ENCODE measurements around the gene CALM1.

The CALM1 gene

DNA sequence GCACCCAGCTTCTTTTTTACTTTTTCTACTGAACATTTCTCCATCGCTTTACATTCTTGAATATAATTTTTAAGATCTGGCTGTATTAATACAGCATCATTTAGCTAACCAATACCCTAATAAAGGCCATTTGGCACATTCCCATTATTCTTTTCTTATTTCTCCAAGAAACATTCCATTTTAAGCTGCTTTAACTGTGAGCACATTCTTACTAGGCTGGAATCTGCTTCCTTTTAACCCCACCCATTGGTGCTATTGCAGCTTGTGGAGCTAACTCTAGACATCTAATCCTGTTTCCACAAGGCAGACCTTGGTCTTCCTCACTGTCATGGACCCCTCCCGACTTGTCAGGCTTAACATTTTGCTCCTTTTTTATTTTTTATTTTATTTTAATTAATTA, 15.2 kb downstream of the CALM1 start:
- DNase-seq: no peak

DNA sequence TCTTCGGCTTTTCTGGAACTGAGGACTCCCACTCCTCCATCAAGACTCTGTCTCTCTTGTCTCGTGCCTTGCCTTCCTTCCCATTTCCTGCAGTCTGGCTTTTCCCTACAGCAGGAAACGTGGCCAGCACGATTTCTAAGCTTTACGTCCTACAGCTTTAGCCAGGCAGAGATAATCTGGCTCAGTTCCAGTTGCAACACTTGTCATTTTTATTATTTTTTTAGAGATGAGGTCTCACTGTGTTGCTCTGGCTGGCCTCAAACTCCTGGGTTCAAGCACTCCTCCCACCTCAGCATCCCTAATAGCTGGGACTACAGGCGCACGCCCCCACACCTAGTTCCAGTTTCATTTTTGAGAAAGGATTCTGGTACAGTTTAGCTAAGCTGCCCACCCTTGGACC, 19.9 kb downstream of the CALM1 start:
- DNase-seq: no peak

DNA sequence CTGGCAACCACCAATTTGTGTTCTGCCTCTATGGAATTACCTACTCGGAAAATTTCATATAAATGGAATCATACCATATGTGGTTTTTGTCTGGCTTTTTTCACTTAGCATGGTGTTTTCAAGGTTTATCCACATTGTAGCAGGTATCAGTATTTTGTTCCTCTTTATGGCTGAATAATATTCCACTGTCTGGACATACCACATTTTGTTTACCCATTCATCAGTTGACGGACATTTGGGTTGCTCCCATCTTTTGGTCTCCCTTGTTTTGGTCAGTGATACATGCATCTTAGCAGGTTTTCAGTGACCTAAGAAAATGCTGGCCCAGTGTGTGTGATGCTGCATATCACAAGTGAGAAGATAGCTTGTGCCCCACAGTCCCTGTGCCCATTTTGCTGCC, 21.2 kb downstream of the CALM1 start:
- DNase-seq: no peak

DNA sequence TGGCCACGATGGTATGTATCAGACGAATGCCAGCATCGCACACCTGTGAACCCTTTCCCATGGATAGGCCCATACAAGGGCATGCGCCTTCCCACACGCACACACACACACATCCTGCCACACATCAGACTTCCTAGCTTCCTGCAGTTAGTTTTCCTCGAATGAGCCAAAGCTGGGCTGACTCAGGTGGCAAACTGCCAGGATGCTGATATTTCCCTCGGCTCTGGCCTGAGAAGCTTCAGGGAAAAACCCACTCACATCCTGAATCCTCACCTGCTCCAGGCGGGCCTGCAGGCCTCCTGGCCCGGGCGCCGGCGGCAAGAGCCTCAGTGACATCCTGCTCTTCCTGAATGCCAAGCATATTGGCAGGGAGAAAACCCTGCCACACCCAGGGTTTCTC, 22.4 kb downstream of the CALM1 start:
- no peak for DNase-seq

DNA sequence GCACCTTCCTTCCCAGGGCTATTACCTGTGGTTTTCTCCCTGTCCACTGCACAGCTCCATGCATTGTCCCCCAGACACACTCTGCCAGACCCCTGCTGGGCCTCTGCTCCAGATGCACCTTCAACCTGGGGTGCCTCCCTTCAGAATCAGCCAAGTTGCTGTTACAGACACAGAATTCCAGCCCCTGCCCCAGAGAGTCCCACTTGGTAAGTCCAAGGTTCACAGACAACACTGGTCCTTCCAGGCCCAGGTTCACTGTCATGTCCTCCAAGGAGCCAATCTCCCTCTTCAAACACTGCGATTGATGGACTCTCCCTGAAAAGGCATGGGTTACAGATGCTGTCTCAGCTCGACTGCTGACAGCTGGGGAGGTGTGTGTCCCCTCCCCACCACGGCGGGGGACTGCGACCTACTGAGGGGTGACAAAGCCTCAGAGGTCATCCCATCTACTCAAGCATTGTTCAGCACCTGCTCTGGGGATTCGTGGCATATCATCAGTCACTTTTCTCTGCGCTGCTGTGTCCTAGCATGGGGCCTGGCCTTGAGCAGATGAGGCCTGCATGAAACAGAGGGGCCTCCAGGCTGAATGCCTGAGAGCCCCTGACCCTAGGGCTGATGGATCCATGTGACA, 24.3 kb downstream of the CALM1 start:
- no peak for DNase-seq

DNA sequence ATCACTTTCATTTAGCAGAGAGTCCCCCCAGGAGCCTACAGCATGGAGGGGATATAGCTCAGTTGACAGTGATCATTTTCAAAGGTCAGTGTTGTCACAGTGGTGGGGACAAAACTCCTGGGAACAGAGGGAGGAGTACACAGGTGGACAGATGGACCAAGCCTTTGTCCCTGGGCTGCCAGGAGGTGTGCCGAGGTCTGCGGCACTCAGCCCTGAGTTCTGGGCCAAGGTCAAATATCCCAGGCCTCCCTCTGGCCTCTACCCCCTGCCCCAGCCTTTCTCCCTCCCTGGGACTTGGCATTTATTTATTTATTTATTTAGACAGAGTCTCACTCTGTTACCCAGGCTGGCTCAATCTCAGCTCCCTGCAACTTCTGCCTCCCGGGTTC, 24.8 kb downstream of the CALM1 start:
- no peak for DNase-seq

DNA sequence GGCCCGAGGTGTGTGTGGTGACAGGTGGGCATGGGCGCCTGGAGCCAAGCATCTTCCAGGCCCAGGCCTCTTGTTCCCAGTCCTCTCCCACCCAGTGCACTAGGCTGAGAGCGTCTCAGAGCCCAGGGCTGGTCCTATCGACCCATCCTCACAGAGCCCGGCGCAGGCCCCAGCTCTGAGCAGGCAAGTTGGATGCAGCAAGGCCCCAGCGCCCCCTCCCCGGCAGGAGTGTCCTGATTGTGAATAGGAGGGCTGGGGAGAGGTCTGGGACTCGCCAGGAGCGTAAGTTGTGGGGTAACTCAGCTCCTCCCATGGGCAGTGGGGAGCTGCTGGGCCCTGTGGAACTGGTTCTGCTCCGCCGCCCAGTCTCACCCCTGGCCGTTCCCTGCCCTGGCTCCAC, 26.3 kb downstream of the CALM1 start:
- no peak for DNase-seq

DNA sequence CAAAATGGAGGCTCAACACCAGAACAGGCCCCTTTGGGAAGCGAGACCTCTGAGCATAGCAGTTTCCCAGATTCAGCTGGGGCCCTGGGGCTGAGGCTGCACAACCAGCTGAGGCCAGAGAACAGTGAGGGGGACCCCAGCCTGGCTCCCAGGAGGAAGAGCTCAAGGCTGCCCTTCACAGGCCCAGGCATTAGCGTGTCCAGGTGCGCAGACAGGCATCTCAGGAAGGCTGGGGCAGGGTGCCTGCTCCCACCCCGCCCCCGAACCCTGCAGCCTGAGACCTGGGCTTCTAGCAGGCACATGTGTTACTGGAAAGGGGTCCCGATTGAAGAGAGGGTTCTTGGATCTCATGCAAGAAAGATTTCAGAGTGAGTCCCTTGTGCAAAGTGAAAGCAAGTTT, 27.2 kb downstream of the CALM1 start:
- DNase-seq: no peak

DNA sequence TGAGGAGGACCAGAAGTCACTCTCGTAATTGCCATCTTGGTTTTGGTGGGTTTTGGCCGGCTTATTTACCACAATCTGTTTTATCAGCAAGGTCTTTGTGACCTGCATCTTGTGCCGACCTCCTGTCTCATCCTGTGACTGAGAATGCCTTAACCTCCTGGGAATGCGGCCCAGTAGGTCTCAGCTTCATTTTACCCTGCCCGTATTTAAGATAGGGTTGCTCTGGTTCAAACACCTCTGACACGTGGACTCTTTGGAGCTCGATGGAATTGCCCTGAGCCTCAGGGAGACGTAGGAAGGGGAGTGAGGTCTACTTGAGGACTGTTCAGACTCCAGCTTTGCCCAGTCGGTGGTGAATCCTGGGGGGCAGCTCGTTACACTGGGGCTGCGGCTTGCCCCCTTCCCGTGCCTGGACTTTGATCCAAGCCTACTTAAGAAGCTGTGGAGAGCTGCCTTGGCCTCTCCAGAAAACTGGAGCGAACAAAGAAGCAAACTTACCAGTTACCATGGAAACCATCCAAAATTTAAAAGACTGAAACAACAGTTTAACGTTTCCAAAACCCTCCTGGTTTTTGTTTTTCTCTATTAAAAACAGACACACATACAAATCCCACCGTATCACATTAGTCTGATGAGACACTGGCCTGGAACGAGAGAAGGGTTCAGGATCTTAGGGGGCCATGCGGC, 28.0 kb downstream of the CALM1 start:
- no peak for DNase-seq

DNA sequence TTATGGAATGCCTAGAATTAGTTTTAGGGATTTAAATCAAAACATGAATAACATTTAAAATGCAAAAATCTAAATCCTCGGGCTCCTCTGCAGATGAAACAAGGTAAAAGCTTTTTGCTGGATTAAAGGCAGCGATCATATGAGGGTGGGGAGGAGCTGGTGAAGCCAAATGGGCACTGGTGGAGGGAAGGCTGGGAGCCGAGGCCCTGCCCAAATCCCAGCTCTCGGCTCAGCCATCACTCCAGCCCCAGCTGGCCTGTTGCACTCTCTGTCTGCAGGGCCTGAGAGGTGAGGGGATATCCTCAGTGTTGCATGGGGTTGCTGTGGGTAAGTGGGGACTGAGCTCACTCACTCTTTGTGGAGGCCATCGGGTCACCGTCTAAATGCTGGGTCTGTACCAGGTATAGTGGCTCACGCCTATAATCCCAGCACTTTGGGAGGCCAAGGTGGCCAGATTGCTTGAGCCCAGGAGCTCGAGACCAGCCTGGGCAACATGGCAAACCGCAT, 28.6 kb downstream of the CALM1 start:
- DNase-seq: no peak

DNA sequence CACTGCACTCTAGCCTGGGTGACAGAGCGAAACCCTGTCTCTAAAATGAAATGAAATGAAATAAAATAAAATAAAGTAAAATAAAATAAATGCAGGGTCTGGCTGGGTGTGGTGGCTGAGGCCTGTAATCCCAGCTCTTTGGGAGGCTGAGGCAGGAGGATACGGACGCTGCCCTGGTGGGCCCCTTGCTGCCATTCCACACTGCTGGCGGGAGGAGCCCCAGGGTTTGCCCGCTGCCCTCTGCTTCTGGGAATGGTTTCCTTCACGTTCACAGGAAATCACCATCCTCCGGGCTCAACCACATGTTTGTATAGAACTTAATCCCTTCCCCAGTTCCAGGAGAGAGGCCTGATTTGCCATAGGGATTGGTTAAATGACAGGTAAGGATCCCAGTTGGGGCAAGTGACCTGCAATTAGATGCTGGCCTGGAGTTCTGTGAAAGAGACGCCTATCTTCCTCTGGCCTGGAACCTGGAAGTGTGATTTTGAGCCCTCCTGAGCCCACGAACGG, 29.3 kb downstream of the CALM1 start:
- no peak for DNase-seq

DNA sequence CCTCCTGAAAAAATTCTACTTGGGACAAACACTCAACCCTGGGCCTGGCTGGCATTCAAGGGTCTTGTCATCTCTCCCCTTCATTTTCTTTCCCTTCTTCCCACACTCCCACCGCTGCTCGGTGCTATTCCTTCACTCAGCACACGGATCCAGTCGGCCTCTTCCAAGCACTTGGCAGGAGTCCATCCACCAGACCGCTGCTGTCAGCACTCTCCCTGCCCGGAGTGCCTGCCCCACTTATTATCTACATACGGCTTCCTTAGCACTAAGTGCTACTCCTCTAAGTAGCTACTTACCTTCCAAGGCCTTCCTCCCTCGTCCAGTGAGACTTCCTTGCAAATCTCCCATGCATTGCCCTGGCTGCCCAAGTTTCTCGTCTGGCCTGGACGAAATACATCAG, 29.8 kb downstream of the CALM1 start:
- no peak for DNase-seq

DNA sequence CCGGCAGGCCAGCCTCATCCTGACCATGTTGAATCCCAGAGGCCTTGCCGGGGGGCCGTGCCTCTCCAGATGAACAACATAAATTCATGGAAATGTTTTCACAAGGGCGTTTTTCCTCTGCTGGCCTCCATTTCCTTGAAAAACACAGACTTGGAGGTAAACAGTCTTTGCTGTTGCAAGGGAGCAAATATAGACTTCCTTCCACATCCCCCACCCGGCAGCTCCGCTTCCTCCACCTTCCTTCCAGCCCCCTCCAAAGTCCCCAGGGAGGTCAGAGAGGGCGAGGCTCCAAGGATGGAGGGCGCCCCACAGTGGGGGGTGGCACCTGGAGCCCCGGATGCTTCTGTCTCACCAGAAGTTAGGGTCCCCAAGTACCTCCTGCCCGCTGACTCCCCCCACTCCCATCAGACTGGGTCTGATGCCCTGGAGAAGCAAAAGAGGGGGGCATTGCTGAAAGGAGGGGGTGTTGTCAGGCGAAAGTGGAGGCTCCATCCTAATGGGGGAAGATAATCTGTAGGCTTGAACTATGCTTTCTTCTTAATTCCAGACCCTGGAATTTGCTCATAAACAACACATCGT, 31.1 kb downstream of the CALM1 start:
- no peak for DNase-seq

DNA sequence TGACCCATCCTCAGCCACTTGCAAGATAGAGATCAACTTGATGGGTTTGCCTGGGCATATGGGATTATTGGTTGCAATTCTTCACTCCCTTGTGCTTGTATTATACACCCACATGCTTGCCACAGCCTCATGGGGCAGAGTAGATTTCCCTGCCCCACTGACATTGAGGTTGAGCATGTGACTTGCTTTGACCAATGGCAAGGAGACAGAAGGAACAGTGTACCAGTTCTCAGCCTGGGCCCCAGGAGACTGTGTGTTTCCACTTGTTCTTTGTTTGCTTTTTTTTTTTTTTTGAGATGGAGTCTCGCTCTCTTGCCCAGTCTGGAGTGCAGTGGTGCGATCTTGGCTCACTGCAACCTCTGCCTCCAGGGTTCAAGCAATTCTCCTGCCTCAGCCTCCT, 31.8 kb downstream of the CALM1 start:
- DNase-seq: no peak

DNA sequence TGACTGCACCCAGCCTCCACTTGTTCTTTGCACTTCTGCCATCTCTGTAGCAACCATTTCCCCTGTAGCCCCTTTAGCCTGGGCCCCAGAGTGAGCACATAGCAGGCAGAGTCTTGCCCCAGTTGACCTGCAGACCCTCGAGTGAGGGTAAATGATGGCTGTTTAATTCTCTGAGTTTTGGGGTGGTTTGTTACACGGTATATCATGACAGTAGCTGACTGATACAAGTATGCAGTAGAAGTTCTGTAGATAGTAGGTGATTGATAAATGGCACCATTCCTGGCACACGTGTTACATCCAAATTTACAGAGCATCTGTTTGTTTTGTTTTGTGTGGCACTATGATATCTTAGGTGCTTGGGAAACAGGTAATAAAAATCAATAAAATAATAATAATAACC, 32.4 kb downstream of the CALM1 start:
- DNase-seq: no peak

DNA sequence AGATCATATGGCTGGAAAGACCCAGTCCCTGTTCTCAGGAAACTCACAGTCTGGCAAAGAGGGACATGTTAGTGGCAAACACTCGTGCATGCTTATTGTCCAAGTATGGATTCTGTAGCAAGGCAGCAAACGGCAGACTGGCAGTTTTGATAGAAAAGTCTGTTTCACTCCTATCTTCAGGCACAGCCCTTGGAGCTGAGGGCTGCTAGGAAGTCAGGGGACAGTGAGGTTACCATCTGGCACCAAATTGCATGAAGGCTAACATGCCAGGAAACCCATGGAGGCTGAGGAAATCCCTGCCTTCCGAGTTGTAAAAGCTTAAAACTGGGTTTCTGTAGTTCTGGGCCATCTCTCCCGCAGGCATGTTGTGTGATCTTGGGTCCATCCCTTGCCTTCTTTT, 32.9 kb downstream of the CALM1 start:
- no peak for DNase-seq

DNA sequence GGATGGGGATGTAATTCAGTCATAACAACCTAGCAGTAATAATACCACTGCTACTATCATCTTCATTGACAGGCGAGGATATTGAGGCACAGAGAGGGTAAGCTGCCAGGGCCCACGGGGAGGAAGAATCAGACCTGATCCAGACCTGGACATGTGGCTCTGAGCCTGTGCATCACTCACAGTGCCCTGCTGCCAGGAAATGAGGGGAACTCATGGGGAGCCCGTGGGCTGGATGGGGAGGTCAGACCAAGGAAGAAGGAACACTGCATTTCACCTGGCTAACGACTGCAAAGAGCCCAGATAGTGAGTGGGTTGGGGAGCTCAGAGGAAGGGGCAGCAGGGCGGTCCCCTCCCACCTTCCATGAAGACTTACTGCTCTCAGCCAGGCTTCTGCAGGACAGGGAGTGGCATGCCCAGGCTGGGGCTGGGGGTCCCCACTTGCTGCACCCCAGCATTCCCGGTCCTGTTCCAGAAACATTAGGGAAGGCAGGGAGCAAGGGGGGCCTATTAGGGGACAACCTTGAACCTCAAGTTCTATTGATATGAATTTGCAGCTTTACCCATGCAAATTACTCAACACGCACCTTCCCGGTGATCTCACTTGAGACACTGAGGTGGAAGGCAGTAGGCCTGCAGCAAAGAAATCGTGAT, 37.7 kb downstream of the CALM1 start:
- DNase-seq: no peak

DNA sequence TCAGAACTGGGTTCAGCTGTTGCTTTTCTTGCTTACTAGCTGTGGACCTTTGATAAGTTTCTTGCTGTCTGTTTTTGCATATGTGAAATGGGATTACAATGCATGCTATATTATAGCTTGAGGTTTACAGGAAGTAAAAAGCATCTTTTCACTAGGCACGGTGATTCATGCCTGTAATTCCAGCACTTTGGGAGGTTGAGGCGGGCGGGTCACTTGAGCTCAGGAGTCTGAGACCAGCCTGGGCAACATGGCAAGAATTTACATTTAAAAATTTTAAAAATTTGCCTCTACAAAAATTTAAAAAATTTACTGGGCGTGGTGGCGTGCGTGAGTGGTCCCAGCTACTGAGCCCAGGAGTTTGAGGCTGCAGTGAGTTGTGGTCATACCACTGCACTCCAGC, 42.0 kb downstream of the CALM1 start:
- no peak for DNase-seq

DNA sequence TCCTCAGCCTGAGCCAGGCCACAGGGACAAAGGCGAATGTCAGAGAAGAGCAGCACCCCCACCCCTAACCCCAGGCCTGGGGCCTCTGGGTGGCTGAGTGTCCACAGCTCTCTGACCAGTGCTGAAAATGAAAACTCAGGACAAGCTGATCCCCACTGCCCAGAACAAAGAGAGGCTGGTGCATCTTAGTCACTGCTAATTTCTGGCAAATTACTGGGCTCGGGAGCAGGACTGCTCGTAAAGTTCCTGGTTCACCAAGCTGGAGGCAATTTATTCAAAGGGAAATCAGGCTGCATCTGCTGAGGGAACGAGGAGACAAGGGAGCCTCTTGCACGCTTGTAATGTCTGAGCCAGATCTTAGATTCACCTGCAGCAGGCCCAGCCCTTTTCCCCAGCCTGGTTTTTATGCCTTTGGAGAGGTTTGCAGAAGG, 43.2 kb downstream of the CALM1 start:
- peak; percentile 45 to 56 for DNase-seq

DNA sequence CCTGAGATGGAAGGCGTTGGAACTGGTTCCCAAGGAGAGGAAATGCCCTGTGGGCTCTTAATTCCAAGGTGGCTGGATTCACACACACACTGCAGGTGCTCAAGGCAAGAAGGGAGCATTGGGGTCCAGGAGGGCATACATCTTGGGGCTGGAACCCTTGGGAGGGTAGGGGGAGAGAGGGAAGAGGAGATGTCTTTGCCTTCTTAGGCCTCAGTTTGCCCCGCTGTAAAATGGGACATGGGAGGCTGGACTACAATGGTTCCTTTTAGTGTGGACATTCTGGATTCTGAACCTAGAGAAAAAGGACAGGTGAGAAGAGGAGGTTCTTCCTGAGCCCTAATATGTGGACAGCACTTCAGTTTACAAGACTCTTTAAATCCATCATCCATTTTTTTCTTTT, 43.8 kb downstream of the CALM1 start:
- DNase-seq: no peak

DNA sequence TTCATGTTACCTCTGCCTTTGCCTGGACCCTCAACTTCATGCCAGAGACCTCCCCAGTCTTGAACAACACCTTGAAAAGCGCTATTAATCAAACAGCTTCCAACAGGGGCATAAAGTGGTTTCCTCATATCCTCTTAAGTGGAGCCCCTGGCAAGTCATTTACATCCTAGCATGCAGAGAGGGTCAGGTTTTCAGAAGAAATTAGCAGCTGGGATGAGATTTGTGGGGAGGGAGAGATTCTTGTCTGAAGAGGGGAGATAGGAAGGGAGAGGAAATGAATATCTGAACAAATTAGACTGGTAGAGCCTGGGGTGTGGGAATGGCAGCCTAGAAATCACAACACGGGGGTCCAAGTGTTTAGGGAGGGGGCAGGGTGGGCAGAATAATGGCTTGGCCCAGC, 45.6 kb downstream of the CALM1 start:
- DNase-seq: no peak

DNA sequence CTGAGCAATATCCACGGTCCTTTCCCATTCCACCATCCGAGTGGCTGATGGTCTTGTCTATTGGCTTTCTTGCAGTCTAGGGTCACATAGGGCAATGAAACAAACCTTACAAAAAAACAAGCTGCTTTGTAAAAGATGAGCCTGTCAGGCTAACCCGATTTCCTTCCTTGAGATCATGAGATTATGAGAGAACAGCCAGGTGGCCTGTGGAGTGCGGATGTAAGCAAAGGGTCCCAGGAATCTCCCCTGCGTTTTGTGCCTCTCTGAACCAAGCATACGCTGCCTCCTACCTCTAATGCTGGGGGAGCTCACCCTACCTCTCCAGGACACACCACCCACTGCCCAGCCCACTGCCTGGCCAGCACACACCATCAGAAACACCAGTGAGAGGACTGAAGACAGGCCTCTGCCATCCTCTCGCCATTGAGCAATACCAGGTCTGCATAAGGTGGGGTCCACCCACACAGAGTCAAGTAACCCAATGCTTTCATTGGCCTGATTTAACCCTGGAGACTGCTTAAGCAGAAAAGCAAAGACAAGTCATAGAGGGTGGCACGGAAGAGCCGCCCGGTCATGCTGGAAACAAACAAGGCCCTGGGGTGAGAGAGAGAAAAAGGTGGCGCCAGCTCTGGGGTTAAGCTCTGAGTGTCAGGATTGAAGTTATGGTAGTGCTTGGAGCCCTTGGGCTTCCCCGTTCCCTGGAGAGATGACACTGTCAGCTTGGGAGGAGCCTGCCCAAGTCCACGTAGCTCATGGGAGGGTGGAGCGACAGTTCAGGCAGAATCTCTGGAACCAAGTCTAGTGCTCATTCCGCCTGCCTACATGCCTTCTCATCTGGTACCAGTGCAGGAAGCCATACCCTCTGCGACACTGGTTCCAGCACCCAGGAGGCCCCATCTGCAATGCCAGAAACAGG, 46.6 kb downstream of the CALM1 start:
- no peak for DNase-seq

All from NCI-H526 (cell line).